H1 (cell line): Measurements from ENCODE around the gene CMIP. TPM values are rescaled to one million over a fixed set of nuclear protein-coding genes. Genes with fewer than 3 reads are reported as not detected.

Experiments used
- ASH2L ChIP-seq: fragments of 200-600, 300-600 bp; sonication (generic); IDR thresholded peaks from one replicate; pipeline ENCODE4 v1.7.1; 2017; ENCODE audit warnings: low read length
- BCL11A ChIP-seq, 2 experiments: IDR thresholded peaks; one replicate each; pipeline ENCODE4 v1.6.1; 2011; ENCODE audit warnings: low read depth in 2 of 2, low read length in 2 of 2, mild to moderate bottlenecking in 2 of 2
- BRCA1 ChIP-seq: IDR thresholded peaks from 2 replicates; pipeline ENCODE4 v1.6.1; 2012; ENCODE audit warnings: low read depth, low read length, improper control_type of control experiment
- CEBPB ChIP-seq: IDR thresholded peaks from 2 replicates; pipeline ENCODE4 v1.6.1; 2012; ENCODE audit warnings: low read depth, low read length
- CHD1 ChIP-seq: IDR thresholded peaks from 2 replicates; pipeline ENCODE4 v1.6.1; 2012; ENCODE audit warnings: low read depth, low read length, improper control_type of control experiment
- CHD2 ChIP-seq: IDR thresholded peaks from 2 replicates; pipeline ENCODE4 v1.6.1; 2012; ENCODE audit warnings: low read length, improper control_type of control experiment
- EGR1 ChIP-seq: IDR thresholded peaks from 2 replicates; pipeline ENCODE4 v1.6.1; 2011; ENCODE audit warnings: low read depth, low read length, borderline replicate concordance
- EP300 ChIP-seq, 2 experiments: IDR thresholded peaks; 1 replicate in 1 of 2; 2 replicates in 1 of 2; pipeline ENCODE4 v1.6.1; 2011 to 2012; ENCODE audit warnings: low read depth in 2 of 2, low read length in 2 of 2, mild to moderate bottlenecking in 2 of 2, borderline replicate concordance in 1 of 2, inconsistent platforms in 1 of 2, moderate library complexity in 1 of 2
- FOSL1 ChIP-seq: IDR thresholded peaks from 2 replicates; pipeline ENCODE4 v1.6.1; 2011; ENCODE audit warnings: mild to moderate bottlenecking, low read depth, low read length, moderate library complexity; ENCODE audit not compliant: insufficient read depth
- GABPA ChIP-seq: IDR thresholded peaks from 2 replicates; pipeline ENCODE4 v1.6.1; 2011; ENCODE audit warnings: mild to moderate bottlenecking, low read length, moderate library complexity, borderline replicate concordance; ENCODE audit not compliant: insufficient read depth
- GTF2F1 ChIP-seq: IDR thresholded peaks from 2 replicates; pipeline ENCODE4 v1.6.1; 2012; ENCODE audit warnings: low read depth, low read length, improper control_type of control experiment, borderline replicate concordance
- HDAC6 ChIP-seq: IDR thresholded peaks from one replicate; pipeline ENCODE4 v1.7.1; 2012; ENCODE audit warnings: low read depth, mild to moderate bottlenecking, inconsistent platforms, low read length, moderate library complexity
- JUN ChIP-seq: IDR thresholded peaks from 2 replicates; pipeline ENCODE4 v1.6.1; 2011; ENCODE audit warnings: low read depth, mild to moderate bottlenecking, improper control_type of control experiment, low read length
- JUND ChIP-seq: IDR thresholded peaks from 2 replicates; pipeline ENCODE4 v1.6.1; 2011; ENCODE audit warnings: mild to moderate bottlenecking, improper control_type of control experiment, low read length
- KDM5A ChIP-seq: fragments of 200-600 bp; IDR thresholded peaks from 2 replicates; pipeline ENCODE4 v1.7.1; 2012; ENCODE audit warnings: mild to moderate bottlenecking, low read length, inconsistent platforms, mixed read lengths
- MAFK ChIP-seq: IDR thresholded peaks from 2 replicates; pipeline ENCODE4 v1.6.1; 2012; ENCODE audit warnings: low read depth, mild to moderate bottlenecking, improper control_type of control experiment, low read length
- POLR2A ChIP-seq, 2 experiments: IDR thresholded peaks; 1 replicate in 1 of 2; 2 replicates in 1 of 2; pipeline ENCODE4 v1.6.1; 2011; ENCODE audit warnings: low read depth in 2 of 2, low read length in 2 of 2, mild to moderate bottlenecking in 2 of 2; ENCODE audit errors: control extremely low read depth in 1 of 2
- RBBP5 ChIP-seq: IDR thresholded peaks from 2 replicates; pipeline ENCODE4 v1.7.1; 2012; ENCODE audit warnings: low read depth, mild to moderate bottlenecking, inconsistent platforms, low read length, moderate library complexity, borderline replicate concordance
- RFX5 ChIP-seq: IDR thresholded peaks from 2 replicates; pipeline ENCODE4 v1.6.1; 2011; ENCODE audit warnings: low read depth, low read length, improper control_type of control experiment, borderline replicate concordance
- RNF2 ChIP-seq: fragments of 200-900, 300-1000 bp; sonication (generic); IDR thresholded peaks from 2 replicates; pipeline ENCODE4 v1.7.1; 2016; ENCODE audit warnings: borderline replicate concordance, low read depth, mild to moderate bottlenecking, antibody characterized with exemption, low read length; ENCODE audit not compliant: poor library complexity, severe bottlenecking; ENCODE audit errors: missing control alignments
- RXRA ChIP-seq: IDR thresholded peaks from 2 replicates; pipeline ENCODE4 v1.6.1; 2011; ENCODE audit warnings: low read depth, mild to moderate bottlenecking, low read length, moderate library complexity; ENCODE audit not compliant: insufficient read depth
- SIN3A ChIP-seq, 2 experiments: IDR thresholded peaks in 1 of 2; conservative IDR thresholded peaks in 1 of 2; 2 replicates each; pipeline ENCODE4 v1.6.1; 2011 to 2012; ENCODE audit warnings: low read length in 2 of 2, improper control_type of control experiment in 1 of 2, low read depth in 1 of 2, mild to moderate bottlenecking in 1 of 2
- SIX5 ChIP-seq: IDR thresholded peaks from 2 replicates; pipeline ENCODE4 v1.6.1; 2011; ENCODE audit warnings: mild to moderate bottlenecking, low read depth, low read length
- SP1 ChIP-seq: IDR thresholded peaks from 2 replicates; pipeline ENCODE4 v1.6.1; 2011; ENCODE audit warnings: low read depth, low read length
- SRF ChIP-seq: IDR thresholded peaks from 2 replicates; pipeline ENCODE4 v1.6.1; 2011; ENCODE audit warnings: mild to moderate bottlenecking, low read depth, low read length, moderate library complexity
- SUZ12 ChIP-seq: fragments of 200-600 bp; sonication (generic); IDR thresholded peaks from 2 replicates; pipeline ENCODE4 v1.6.1; 2012; ENCODE audit warnings: mild to moderate bottlenecking, inconsistent platforms, low read length, moderate library complexity, mixed read lengths
- TAF1 ChIP-seq: IDR thresholded peaks from 2 replicates; pipeline ENCODE4 v1.6.1; 2011; ENCODE audit warnings: mild to moderate bottlenecking, low read depth, low read length
- YY1 ChIP-seq: IDR thresholded peaks from 2 replicates; pipeline ENCODE4 v1.6.1; 2011; ENCODE audit warnings: low read depth, mild to moderate bottlenecking, low read length
- polyA plus RNA-seq, 7 experiments: library from polyadenylated mRNA; depleted of rRNA in 3 of 7; stranded (reverse) in 5 of 7; unstranded in 2 of 7; fragments of >200 nt in 5 of 7; fragments of 200-250 nt in 2 of 7; gene quantifications; 1 replicate in 5 of 7; 2 replicates in 1 of 7; 4 replicates in 1 of 7; pipeline versions ENCODE4 v1.2.1 to v1.2.3, GENCODE V29; 2011 to 2013; ENCODE audit warnings: missing spikeins in 2 of 7, mixed read lengths in 2 of 7
- total RNA-seq: library from RNA; stranded (reverse); fragmentation: NEBNext Ultra II Directional; extraction: Animal tissue kit (Norgen Biotek cat#: 25700); gene quantifications from 2 replicates; pipeline ENCODE4 v1.2.1, GENCODE V29; 2021

The CMIP gene
- total and polyA plus RNA-seq, 2 of the 8 experiments (the other 6 are each of a cell fraction or from before 2014, with no cell fraction given): 7.9 to 53.2 TPM

DNA sequence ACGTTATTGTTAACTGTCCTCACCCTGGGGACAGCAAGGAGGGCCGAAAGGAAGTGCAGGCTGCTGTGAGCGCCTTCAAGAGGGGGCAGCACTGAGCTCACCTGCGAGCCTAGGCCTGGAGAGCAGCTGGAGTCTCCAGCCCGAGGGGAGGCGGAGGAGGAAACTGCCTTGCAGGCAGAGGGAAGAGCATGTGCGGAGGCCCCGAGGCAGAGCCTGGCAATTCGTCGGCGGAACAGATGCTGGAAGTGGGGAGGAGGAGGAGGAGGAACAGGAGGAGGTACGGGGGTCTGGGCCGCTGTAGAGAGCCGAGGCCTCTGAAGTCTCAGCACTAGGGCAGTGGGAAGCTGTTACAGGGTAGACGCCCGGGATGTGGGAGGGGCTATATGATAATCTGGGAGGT, 284.8 kb downstream of the CMIP start (continued):
- TF ChIP-seq CHD1 (no peak), RNF2 (no peak), BCL11A (IDR thresholded peaks at IDR 0.05; ENCODE audit: low read depth in 2 of 2, low read length in 2 of 2) (no peak), CHD2 (no peak), SP1 (no peak), GABPA (no peak), ASH2L (peak; percentile 69), EGR1 (no peak), EP300 (IDR thresholded peaks at IDR 0.05; ENCODE audit: borderline replicate concordance in 1 of 2, low read depth in 2 of 2, low read length in 2 of 2) (no peak), MAFK (no peak), BRCA1 (no peak), FOSL1 (no peak), CEBPB (no peak), JUND (no peak), SUZ12 (no peak), GTF2F1 (0 out of 2 replicates have a peak, but pooled peaks have one; percentile 47), RFX5 (no peak), SIN3A (conservative IDR thresholded peaks at IDR 0.05 in 1 of 2, IDR thresholded peaks at IDR 0.05 in 1 of 2; ENCODE audit: low read depth in 1 of 2, low read length in 2 of 2) (no peak; a peak in 1 of 4 replicates), SRF (no peak), YY1 (no peak), SIX5 (no peak), HDAC6 (no peak), POLR2A (IDR thresholded peaks at IDR 0.05; ENCODE audit: control extremely low read depth in 1 of 2, low read depth in 2 of 2, low read length in 2 of 2) (peak; percentile 16 to 46; a peak in 2 of 3 replicates), RBBP5 (peak; percentile 77; the same call in 1 of the 2 replicates), TAF1 (peak; percentile 50; the same call in 1 of the 2 replicates), JUN (no peak), KDM5A (no peak), RXRA (no peak)
